Mucosa of rectum (tissue), 2 donors: ENCODE results near the gene NFIC.
A peak's percentile ranks its signal among the peaks of the same experiment; 100 is the strongest.
"Not testable (repeated sequence)": the region's sequence is repeated elsewhere in the genome, so short reads cannot be mapped to it uniquely, and the experiment has no call there.

Experiments
- H3K27ac ChIP-seq, 2 donors: one replicate each; pipeline ENCODE4 v1.7.0; 2013; ENCODE audit warnings: inconsistent platforms in 2 of 2, low read depth in 2 of 2, low read length in 2 of 2
- H3K27me3 ChIP-seq, 2 donors: one replicate each; pipeline ENCODE4 v1.7.0; 2013; ENCODE audit warnings: low read length in 2 of 2; ENCODE audit not compliant: control insufficient read depth in 2 of 2, insufficient read depth in 2 of 2
- H3K36me3 ChIP-seq, 2 donors: one replicate each; pipeline ENCODE4 v1.7.0; 2013; ENCODE audit warnings: low read length in 2 of 2; ENCODE audit not compliant: control insufficient read depth in 2 of 2, insufficient read depth in 2 of 2
- H3K4me1 ChIP-seq, 2 donors: one replicate each; pipeline ENCODE4 v1.7.0; 2013; ENCODE audit warnings: low read length in 2 of 2, mild to moderate bottlenecking in 1 of 2; ENCODE audit not compliant: control insufficient read depth in 2 of 2, insufficient read depth in 2 of 2
- H3K4me3 ChIP-seq, 2 donors: one replicate each; pipeline ENCODE4 v1.7.0; 2013; ENCODE audit warnings: low read length in 2 of 2
- H3K9ac ChIP-seq, 2 donors: one replicate each; pipeline ENCODE4 v1.7.0; 2013; ENCODE audit warnings: low read length in 2 of 2, low read depth in 1 of 2, mild to moderate bottlenecking in 1 of 2
- H3K9me3 ChIP-seq, 2 donors: one replicate each; pipeline ENCODE4 v1.7.0; 2013; ENCODE audit warnings: low read length in 2 of 2; ENCODE audit not compliant: control insufficient read depth in 2 of 2
- donor health status: healthy.
- donor health status: Normal muscosa, but diverticular disease.

Gene NFIC

GRCh38 chr19:3500429-3501101 is 134.2 kb downstream of the NFIC start, which contains the start of gene DOHH:
Gene DOHH (minus strand): TSS chr19:3500674. CDS start chr19:3496814, 3,860 bp downstream.
- Histone ChIP-seq H3K9me3 (no peaks in the 10 kb centered on the region), H3K4me1 (peaks cover 5 to 16% of the 10 kb centered on the region in 2 donors), H3K27ac (peak within 1 kb of the TSS; percentile 90 to 91)

DNA sequence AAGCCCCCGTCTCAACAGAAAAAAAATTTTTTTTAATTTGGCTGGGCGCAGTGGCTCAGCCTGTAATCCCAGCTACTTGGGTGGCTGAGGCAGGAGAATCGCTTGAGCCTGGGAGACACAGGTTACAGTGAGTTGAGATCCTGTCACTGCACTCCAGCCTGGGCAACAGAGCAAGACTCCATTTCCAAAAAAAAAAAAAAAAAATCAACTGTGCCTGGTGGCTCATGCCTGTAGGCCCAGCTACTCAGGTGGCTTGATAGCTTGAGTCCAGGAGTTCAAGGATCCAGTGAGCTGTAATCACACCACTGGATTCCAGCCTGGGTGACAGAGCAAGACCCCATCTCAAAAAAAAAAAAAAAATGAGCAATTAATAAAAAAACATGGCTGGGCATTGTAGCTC is 135.4 kb downstream of the NFIC start:
- Histone ChIP-seq H3K27me3 (no peaks in the 10 kb centered on the region), H3K9ac (no peak overlapping the region), H3K36me3 (peaks cover 0 to 2% of the 10 kb centered on the region in 2 donors), H3K4me3 (no peak overlapping the region), H3K27ac (no peak overlapping the region), H3K4me1 (peaks cover 5 to 19% of the 10 kb centered on the region in 2 donors), H3K9me3 (no peaks in the 10 kb centered on the region)

More at GRCh38 chr19:3500429-3501101, 134.2 kb downstream of the NFIC start, which contains the start of gene DOHH:
- Histone ChIP-seq H3K27me3 (no peaks in the 10 kb centered on the region), H3K36me3 (peaks cover 2 to 8% of the 10 kb centered on the region in 2 donors), H3K4me3 (peak within 1 kb of the TSS; percentile 91 to 97), H3K9ac (peak within 1 kb of the TSS; percentile 74 to 87)

GRCh38 chr19:3503036-3503572 is 136.7 kb downstream of the NFIC start:
- no peaks in the 10 kb centered on the region for H3K36me3 ChIP-seq
- no peak overlapping the region for H3K27ac ChIP-seq
- no peaks in the 10 kb centered on the region for H3K27me3 ChIP-seq
- H3K9ac ChIP-seq: no peak overlapping the region
- no peak overlapping the region for H3K4me3 ChIP-seq
- H3K4me1 ChIP-seq: peaks cover 12 to 24% of the 10 kb centered on the region in 2 donors
- no peaks in the 10 kb centered on the region for H3K9me3 ChIP-seq

GRCh38 chr19:3504735-3505134 is 138.4 kb downstream of the NFIC start:
- H3K9ac ChIP-seq: no peak overlapping the region
- H3K27me3 ChIP-seq: no peaks in the 10 kb centered on the region
- no peak overlapping the region for H3K27ac ChIP-seq
- no peaks in the 10 kb centered on the region for H3K9me3 ChIP-seq
- H3K36me3 ChIP-seq: peaks cover 0 to 7% of the 10 kb centered on the region in 2 donors
- no peak overlapping the region for H3K4me3 ChIP-seq
- peaks cover 11 to 18% of the 10 kb centered on the region in 2 donors for H3K4me1 ChIP-seq

GRCh38 chr19:3505598-3506383 is 139.4 kb downstream of the NFIC start, which contains the start of gene FZR1:
Gene FZR1 (plus strand): TSS chr19:3506311. CDS start chr19:3522990, 16,679 bp downstream.
- Histone ChIP-seq H3K9me3 (no peaks in the 10 kb centered on the region), H3K4me1 (peaks cover 7 to 14% of the 10 kb centered on the region in 2 donors), H3K9ac (peak within 1 kb of the TSS; percentile 88 to 89), H3K27ac (peak within 1 kb of the TSS; percentile 87 to 92), H3K36me3 (peaks cover 0 to 7% of the 10 kb centered on the region in 2 donors), H3K27me3 (no peaks in the 10 kb centered on the region), H3K4me3 (peak within 1 kb of the TSS; percentile 88 to 96)

GRCh38 chr19:3506384-3507340 is 140.3 kb downstream of the NFIC start:
- Histone ChIP-seq H3K27me3 (no peaks in the 10 kb centered on the region), H3K36me3 (peaks cover 0 to 9% of the 10 kb centered on the region in 2 donors), H3K27ac (peak overlapping the region; percentile 74), H3K4me1 (peaks cover 7 to 11% of the 10 kb centered on the region in 2 donors), H3K4me3 (peak overlapping the region; percentile 81 to 83), H3K9me3 (no peaks in the 10 kb centered on the region), H3K9ac (peak overlapping the region; percentile 81 to 88)

DNA sequence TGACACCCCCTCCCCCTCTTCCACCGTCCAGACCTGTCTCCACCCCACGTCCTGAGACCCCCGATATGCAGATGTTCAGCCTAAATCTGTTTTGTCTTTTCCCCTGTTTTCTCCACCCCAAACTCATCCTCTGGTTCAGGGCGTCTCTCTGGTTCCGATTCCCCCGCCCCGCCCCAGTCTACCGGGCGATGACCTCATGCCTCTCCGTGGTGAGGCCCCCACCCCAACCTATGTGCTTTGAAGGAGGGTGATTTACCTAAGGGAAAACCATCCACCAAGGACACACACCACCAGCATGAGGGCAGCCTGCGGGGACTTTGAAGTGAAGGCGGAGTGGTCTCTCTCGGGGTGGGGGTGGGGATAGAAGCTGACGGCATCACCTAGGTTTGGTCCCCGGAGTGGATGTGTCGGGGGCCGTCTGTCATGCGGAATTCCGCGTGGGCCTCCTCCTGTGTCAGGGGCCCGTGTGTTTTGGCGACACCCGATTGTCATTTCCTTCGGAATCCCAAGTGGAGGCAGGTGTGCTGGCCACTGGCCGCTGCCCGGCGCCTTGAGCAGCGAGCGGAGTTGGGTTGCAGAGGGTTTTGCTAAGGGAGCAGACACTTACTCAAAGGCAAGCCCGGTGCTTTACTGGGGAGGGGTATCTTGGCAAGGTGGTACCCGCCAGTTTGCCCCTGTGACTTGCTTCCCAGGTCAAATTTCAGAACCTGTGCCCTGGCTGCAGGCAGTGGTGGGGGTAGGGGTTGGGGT is 141.2 kb downstream of the NFIC start:
- peaks cover 0 to 9% of the 10 kb centered on the region in 2 donors for H3K36me3 ChIP-seq
- H3K4me3 ChIP-seq: peak overlapping the region; percentile 81 to 83
- H3K27me3 ChIP-seq: no peaks in the 10 kb centered on the region
- H3K27ac ChIP-seq: no peak overlapping the region
- H3K9ac ChIP-seq: peak overlapping the region; percentile 47 to 88
- H3K9me3 ChIP-seq: no peaks in the 10 kb centered on the region
- H3K4me1 ChIP-seq: peaks cover 7 to 11% of the 10 kb centered on the region in 2 donors

GRCh38 chr19:3508121-3508661 is 141.8 kb downstream of the NFIC start:
- H3K9ac ChIP-seq, H3K27me3 ChIP-seq, H3K36me3 ChIP-seq, H3K9me3 ChIP-seq, H3K27ac ChIP-seq, H3K4me3 ChIP-seq: not testable (repeated sequence)
- peaks cover 7 to 11% of the 10 kb centered on the region in 2 donors for H3K4me1 ChIP-seq
